Measurements from ENCODE around the gene TAS2R39.

DNA sequence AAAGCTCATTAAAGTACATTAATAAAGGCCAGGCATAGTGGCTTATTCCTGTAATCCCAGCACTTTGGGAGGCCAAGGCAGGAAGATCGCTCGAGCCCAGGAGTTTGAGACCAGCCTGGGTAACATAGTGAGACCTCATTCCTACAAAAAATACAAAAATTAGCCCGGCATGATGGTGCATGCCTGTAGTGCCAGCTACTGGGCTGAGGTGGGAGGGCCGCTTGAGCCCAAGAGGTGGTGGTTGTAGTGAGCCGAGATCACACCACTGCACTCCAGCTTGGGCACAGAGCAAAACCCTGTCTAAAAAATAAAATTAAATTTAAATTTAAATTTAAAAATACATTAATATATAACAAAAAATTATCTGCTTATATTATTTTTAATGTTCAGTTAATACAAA is 7.1 kb upstream of the TAS2R39 start:
- TF ChIP-seq CTCF (IDR thresholded peaks at IDR 0.05) (no peak), POLR2A (IDR thresholded peaks at IDR 0.05) (no peak)

All from lower leg skin (tissue), 3 donors.